ENCODE measurements around the gene MCC.

GRCh38 chr5:113039229-113039933, 448.9 kb downstream of the MCC start:
- no peak for TF ChIP-seq CTCF (IDR thresholded peaks at IDR 0.05)
- no peak for TF ChIP-seq POLR2A (IDR thresholded peaks at IDR 0.05; ENCODE audit: low read depth)
- TF ChIP-seq POLR2AphosphoS5 (IDR thresholded peaks at IDR 0.05), result no peak
- no peak for TF ChIP-seq EP300 (IDR thresholded peaks at IDR 0.05)
